Ascending aorta (tissue), 2 donors: ENCODE data around the gene CYS1. TPM values are rescaled to one million over a fixed set of nuclear protein-coding genes. Genes with fewer than 3 reads are reported as not detected.

ENCODE experiments used
- DNase-seq, 2 donors: peaks; one replicate each; pipeline ENCODE4 v3.0.0-alpha.2; 2019; ENCODE audit warnings: low spot score in 2 of 2
- H3K27ac ChIP-seq, 2 donors: fragments of 200-600 bp; sonication (generic); one replicate each; pipeline ENCODE4 v1.5.1; 2016 to 2017; ENCODE audit warnings: mild to moderate bottlenecking in 1 of 2
- H3K27me3 ChIP-seq: fragments of 200-600 bp; sonication (generic); one replicate; pipeline ENCODE4 v1.5.1; 2017
- H3K36me3 ChIP-seq, 2 donors: fragments of 200-600 bp; sonication (generic); one replicate each; pipeline ENCODE4 v1.5.1; 2016
- H3K4me1 ChIP-seq, 2 donors: fragments of 200-600 bp; sonication (generic); one replicate each; pipeline ENCODE4 v1.5.1; 2016 to 2017; ENCODE audit warnings: mild to moderate bottlenecking in 1 of 2
- H3K4me3 ChIP-seq, 2 donors: fragments of 200-600 bp; sonication (generic); one replicate each; pipeline ENCODE4 v1.5.1; 2016 to 2017; ENCODE audit warnings: mild to moderate bottlenecking in 1 of 2
- H3K9me3 ChIP-seq, 2 donors: fragments of 200-600 bp; sonication (generic); one replicate each; pipeline ENCODE4 v1.5.1; 2016
- intact Hi-C: fragments of 100-400 bp; cut with DNase I; formaldehyde crosslinking; loops from one replicate; pipeline ENCODE4 v1.15.1; 2023
- total RNA-seq: library from RNA; depleted of rRNA; stranded (reverse); fragments of >200 nt; gene quantifications from one replicate; pipeline ENCODE4 v1.1.0, GENCODE V29; 2016
- TF ChIP-seq, protein P1 (sequence below), 3 experiments: fragments of 200-600 bp in 2 of 3; fragments of 450-650 bp in 1 of 3; sonication (generic) in 2 of 3; IDR thresholded peaks; one replicate each; pipeline ENCODE4 v1.5.1; 2016 to 2019; ENCODE audit warnings: antibody characterized with exemption in 3 of 3, mild to moderate bottlenecking in 1 of 3, moderate library complexity in 1 of 3

The CYS1 gene
- total RNA-seq, 1 donor from 2014 or later: 13.8 TPM

DNA sequence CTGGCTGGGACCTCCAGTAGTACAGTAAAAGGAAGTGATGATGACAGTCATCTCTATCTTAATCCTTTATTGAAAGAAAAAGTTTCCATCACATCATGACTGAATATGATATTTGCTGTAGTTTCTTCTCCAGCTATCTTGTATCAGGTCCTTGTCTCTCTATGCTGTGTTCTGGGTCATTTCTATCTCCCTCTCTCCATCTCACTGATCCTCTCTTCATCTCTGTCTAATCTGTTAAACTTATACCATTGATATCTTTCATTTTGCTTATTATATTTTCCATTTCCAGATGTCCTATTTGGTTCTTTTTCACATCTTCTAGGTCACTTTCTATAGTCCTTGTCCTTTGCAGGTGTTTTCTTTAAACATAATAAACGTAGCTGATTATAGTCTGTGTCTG, 12.3 kb downstream of the CYS1 start:
- DNase-seq: no peak
- no peaks in the 10 kb centered on the region for H3K9me3 ChIP-seq
- peaks cover 0 to 19% of the 10 kb centered on the region in 2 donors for H3K36me3 ChIP-seq
- H3K27me3 ChIP-seq: no peaks in the 10 kb centered on the region
- H3K4me1 ChIP-seq: no peaks in the 10 kb centered on the region
- no peak overlapping the region for H3K4me3 ChIP-seq
- TF ChIP-seq, protein P1, sequence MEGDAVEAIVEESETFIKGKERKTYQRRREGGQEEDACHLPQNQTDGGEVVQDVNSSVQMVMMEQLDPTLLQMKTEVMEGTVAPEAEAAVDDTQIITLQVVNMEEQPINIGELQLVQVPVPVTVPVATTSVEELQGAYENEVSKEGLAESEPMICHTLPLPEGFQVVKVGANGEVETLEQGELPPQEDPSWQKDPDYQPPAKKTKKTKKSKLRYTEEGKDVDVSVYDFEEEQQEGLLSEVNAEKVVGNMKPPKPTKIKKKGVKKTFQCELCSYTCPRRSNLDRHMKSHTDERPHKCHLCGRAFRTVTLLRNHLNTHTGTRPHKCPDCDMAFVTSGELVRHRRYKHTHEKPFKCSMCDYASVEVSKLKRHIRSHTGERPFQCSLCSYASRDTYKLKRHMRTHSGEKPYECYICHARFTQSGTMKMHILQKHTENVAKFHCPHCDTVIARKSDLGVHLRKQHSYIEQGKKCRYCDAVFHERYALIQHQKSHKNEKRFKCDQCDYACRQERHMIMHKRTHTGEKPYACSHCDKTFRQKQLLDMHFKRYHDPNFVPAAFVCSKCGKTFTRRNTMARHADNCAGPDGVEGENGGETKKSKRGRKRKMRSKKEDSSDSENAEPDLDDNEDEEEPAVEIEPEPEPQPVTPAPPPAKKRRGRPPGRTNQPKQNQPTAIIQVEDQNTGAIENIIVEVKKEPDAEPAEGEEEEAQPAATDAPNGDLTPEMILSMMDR (IDR thresholded peaks at IDR 0.05): no peak
- H3K27ac ChIP-seq: no peak overlapping the region
- intact Hi-C loops: no loop called here

DNA sequence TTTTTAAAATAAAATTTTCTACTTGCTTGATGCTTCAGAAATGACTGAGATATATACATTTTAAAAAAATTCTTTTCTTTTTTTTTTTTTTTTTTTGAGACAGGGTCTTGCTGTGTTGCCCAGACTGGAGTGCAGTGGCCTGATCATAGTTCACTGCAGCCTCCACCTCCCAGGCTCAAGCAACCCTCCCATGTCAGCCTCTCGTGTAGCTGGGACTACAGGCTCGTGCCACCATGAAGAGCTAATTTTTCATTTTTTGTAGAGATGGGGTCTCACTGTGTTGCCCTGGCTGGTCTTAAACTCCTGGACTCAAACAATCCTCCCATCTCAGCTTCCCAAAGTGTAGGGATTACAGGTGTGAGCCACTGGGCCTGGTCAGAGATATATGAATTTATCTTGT, 12.9 kb downstream of the CYS1 start:
- Histone ChIP-seq H3K27ac (no peak overlapping the region), H3K36me3 (peaks cover 0 to 19% of the 10 kb centered on the region in 2 donors), H3K9me3 (no peaks in the 10 kb centered on the region), H3K4me1 (no peaks in the 10 kb centered on the region), H3K4me3 (no peak overlapping the region), H3K27me3 (no peaks in the 10 kb centered on the region)
- DNase-seq: no peak
- TF ChIP-seq, protein P1 (IDR thresholded peaks at IDR 0.05): no peak
- intact Hi-C loops: no loop called here

DNA sequence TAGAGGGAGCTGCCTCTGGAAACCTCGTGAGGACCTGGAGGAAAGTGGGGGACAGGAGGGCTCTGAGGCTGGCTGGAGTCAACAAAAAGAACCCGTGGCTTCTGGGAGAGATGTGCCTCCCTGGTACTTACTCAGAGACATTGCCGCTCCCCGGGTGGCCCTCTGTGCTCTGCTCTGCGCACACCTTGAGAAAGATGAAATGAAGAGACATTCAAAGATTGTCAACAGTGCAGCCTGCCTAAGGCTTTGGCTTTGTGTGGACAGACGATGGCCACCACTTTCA, 14.5 kb downstream of the CYS1 start:
- intact Hi-C loops: no loop called here
- TF ChIP-seq, protein P1 (IDR thresholded peaks at IDR 0.05): no peak
- DNase-seq: no peak

DNA sequence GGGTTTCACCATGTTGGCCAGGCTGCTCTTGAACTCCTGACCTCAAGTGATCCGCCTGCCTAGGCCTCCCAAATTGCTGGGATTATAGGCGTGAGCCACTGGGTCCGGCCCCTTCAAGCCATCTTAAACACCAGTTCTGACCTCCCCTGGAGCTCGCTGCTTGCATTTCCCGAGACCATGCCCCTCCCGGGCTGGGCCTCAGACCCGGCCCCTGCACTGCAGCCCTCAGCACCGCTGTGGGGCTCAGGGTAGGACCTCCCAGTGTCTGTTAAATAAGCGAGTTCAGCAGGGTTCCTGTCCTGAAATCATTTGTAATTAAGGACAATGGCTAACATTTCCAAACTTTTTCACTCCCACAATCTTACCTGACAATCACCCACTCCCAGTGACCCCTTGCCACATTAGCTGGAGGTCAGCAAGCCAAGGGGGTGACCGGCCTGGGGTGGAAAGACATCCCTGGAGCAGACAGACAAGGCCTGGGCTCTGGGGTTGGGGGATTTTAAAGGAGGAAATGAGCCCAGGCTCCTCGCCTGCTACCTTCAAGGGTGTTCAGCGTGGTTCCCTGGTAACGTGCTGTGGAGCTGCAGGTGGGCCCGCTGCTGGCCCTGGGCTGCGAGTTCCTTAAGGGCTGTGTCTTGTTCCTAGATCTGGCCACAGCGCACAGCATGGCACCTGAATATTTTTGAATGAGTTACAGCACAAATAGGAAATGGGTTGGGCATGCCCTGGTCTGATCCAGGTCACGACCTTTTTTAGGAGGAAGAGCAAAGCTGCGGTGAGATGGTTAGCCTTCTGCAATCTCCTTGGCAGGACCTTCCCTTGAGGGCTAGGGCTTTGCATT, 15.1 kb downstream of the CYS1 start:
- intact Hi-C loops: no loop called here

More for the DNA sequence above, 14.5 kb downstream of the CYS1 start:
- Histone ChIP-seq H3K27ac (no peak overlapping the region), H3K9me3 (no peaks in the 10 kb centered on the region), H3K4me1 (no peaks in the 10 kb centered on the region), H3K4me3 (no peak overlapping the region), H3K27me3 (no peaks in the 10 kb centered on the region), H3K36me3 (peaks cover 0 to 19% of the 10 kb centered on the region in 2 donors)

DNA sequence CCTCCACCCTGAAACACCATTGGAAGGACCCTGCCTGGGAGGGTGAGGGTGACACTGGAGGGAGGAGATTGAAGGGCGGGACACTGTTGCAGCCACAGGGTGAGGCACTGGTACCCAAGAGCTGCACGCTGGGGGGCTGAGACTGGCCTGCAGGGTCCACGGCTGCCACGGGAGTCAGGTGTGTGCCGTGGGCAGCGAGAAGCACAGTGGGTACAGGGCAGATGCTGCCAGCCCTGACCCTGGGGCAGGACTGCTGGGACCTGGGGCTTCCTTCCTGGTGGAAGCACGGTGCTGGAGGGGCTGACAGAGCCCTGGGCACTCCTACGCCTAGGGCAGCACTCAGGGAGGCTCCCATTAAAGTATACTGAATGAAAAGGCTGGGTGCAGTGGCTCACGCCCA, 16.6 kb downstream of the CYS1 start:
- Histone ChIP-seq H3K36me3 (peaks cover 0 to 19% of the 10 kb centered on the region in 2 donors), H3K27ac (no peak overlapping the region), H3K4me1 (no peaks in the 10 kb centered on the region), H3K9me3 (no peaks in the 10 kb centered on the region), H3K27me3 (no peaks in the 10 kb centered on the region), H3K4me3 (no peak overlapping the region)
- intact Hi-C loops: no loop called here
- TF ChIP-seq, protein P1 (IDR thresholded peaks at IDR 0.05): no peak
- no peak for DNase-seq

More for the DNA sequence above, 15.1 kb downstream of the CYS1 start:
- Histone ChIP-seq H3K27ac (no peak overlapping the region), H3K4me3 (no peak overlapping the region), H3K36me3 (peaks cover 0 to 19% of the 10 kb centered on the region in 2 donors), H3K9me3 (no peaks in the 10 kb centered on the region), H3K27me3 (no peaks in the 10 kb centered on the region), H3K4me1 (no peaks in the 10 kb centered on the region)
- DNase-seq: no peak
- TF ChIP-seq, protein P1 (IDR thresholded peaks at IDR 0.05): no peak
